ENCODE data around the gene KCNG2. TPM values are rescaled to one million over a fixed set of nuclear protein-coding genes. Genes with fewer than 3 reads are reported as not detected.
A peak's percentile ranks its signal among the peaks of the same experiment; 100 is the strongest.

The KCNG2 gene
- total and polyA plus RNA-seq, 2 of the 8 experiments (the other 6 are each of a cell fraction or from before 2014, with no cell fraction given): 0.19 to 0.74 TPM

- no peaks in the 10 kb centered on the region for H3K27me3 ChIP-seq (replicated peaks in 1 of 4; ENCODE audit: control insufficient read depth in 3 of 4, extremely low read depth in 1 of 4, insufficient read depth in 3 of 4, low read length in 3 of 4)
- no peak overlapping the region; the same call in 1 of the 2 replicates for H4K8ac ChIP-seq (ENCODE audit: extremely low read depth, insufficient read depth, low read length)
- no peaks in the 10 kb centered on the region for H3K79me1 ChIP-seq (ENCODE audit: low read depth, low read length)
- H2AFZ ChIP-seq (ENCODE audit: low read length): no peak overlapping the region; the same call in 1 of the 2 replicates
- no peak overlapping the region for H2BK5ac ChIP-seq (ENCODE audit: low read depth, low read length)
- H3K9ac ChIP-seq (replicated peaks in 1 of 4; ENCODE audit: extremely low read depth in 1 of 4, low read depth in 3 of 4, low read length in 3 of 4): no peak overlapping the region
- no peak overlapping the region for H3K4me3 ChIP-seq (ENCODE audit: extremely low read depth in 1 of 4, insufficient read depth in 2 of 4, low read depth in 3 of 4, low read length in 4 of 4)
- DNase-seq (ENCODE audit: low read depth in 1 of 2, low spot score in 2 of 2) (peak in 1 of 2 experiments; percentile 49), FAIRE-seq (no peak)
- H2BK15ac ChIP-seq (ENCODE audit: low read length): no peak overlapping the region
- no peak overlapping the region for H2BK120ac ChIP-seq (replicated peaks; ENCODE audit: low read depth, low read length)
- H2BK12ac ChIP-seq (ENCODE audit: low read depth, low read length): no peak overlapping the region
- H3K14ac ChIP-seq (ENCODE audit: insufficient read length): no peak overlapping the region
- no peak overlapping the region for H3K18ac ChIP-seq (ENCODE audit: extremely low read depth, low read length)
- POLR2A ChIA-PET (ENCODE audit: partially characterized antibody): no interaction called here
- H3K4me1 ChIP-seq (replicated peaks in 1 of 4; ENCODE audit: control insufficient read depth in 3 of 4, insufficient read depth in 4 of 4, low read length in 3 of 4): no peaks in the 10 kb centered on the region; a peak in 1 of 7 replicates
- H3K23ac ChIP-seq (ENCODE audit: insufficient read length): no peak overlapping the region
- no peak overlapping the region for H2AK5ac ChIP-seq (ENCODE audit: low read depth, low read length)
- no peaks in the 10 kb centered on the region for H3K79me2 ChIP-seq (ENCODE audit: control insufficient read depth in 1 of 2, insufficient read depth in 2 of 2, low read length in 2 of 2)
- H3K23me2 ChIP-seq (ENCODE audit: low read depth, low read length): no peaks in the 10 kb centered on the region
- H3K4ac ChIP-seq (replicated peaks; ENCODE audit: insufficient read length, low read depth, low read length): no peak overlapping the region
- H4K20me1 ChIP-seq (replicated peaks in 1 of 2; ENCODE audit: control insufficient read depth in 1 of 2, insufficient read depth in 2 of 2, low read length in 2 of 2): peaks cover 0 to 2% of the 10 kb centered on the region in 2 experiments
- H3K27ac ChIP-seq (ENCODE audit: low read depth, low read length): no peak overlapping the region
- CTCF ChIA-PET (ENCODE audit: partially characterized antibody): interaction anchor here (0.6 to 1.5 kb wide), 6 partner anchors 15 to 512 kb away, joined by 3 to 4 read pairs (median 4); partner anchors contain the start of gene KCNG2
- TF ChIP-seq CBX5 (IDR thresholded peaks at IDR 0.05; ENCODE audit: low read depth, low read length) (no peak), RAD21 (IDR thresholded peaks at IDR 0.05 in 1 of 2, conservative IDR thresholded peaks at IDR 0.05 in 1 of 2; ENCODE audit: low read depth in 2 of 2, low read length in 2 of 2) (peak in 1 of 2 experiments; percentile 21; a peak in 2 of 4 replicates), SIRT6 (IDR thresholded peaks at IDR 0.05; ENCODE audit: low read length) (no peak), CTCF (IDR thresholded peaks at IDR 0.05; ENCODE audit: control extremely low read depth in 1 of 3, insufficient read depth in 1 of 3, low read depth in 1 of 3, low read length in 3 of 3) (peak in 2 of 3 experiments; percentile 25 to 60; a peak in 2 of 4 replicates), SRF (IDR thresholded peaks at IDR 0.05; ENCODE audit: low read depth, low read length) (no peak), TCF12 (IDR thresholded peaks at IDR 0.05; ENCODE audit: low read depth, low read length) (no peak)
- WGBS, 2 experiments (ENCODE audit: extremely low coverage in 1 of 2, insufficient coverage in 1 of 2, insufficient read length in 1 of 2, insufficient replicate concordance in 2 of 2, low coverage in 1 of 2, low lambda C conversion rate in 2 of 2, missing lambda C conversion rate in 1 of 2): 80% methylated on average over 25 of the region's 34 CpGs; no CpG with 5 or more reads in 1 of the 2 experiments
- no peak overlapping the region for H2BK20ac ChIP-seq (ENCODE audit: low read length)
- no peaks in the 10 kb centered on the region for H3K9me3 ChIP-seq (ENCODE audit: insufficient read depth in 2 of 2, low read depth in 1 of 2, low read length in 1 of 2)
- H3K4me2 ChIP-seq (ENCODE audit: insufficient read depth in 1 of 2, low read depth in 2 of 2, low read length in 2 of 2): no peak overlapping the region
- no peak overlapping the region for H4K5ac ChIP-seq (ENCODE audit: insufficient read length, low read depth, low read length)
- no peak overlapping the region for H3K56ac ChIP-seq (replicated peaks; ENCODE audit: insufficient read length, low read depth, low read length)
- no peaks in the 10 kb centered on the region for H3K36me3 ChIP-seq (ENCODE audit: control insufficient read depth in 2 of 4, insufficient read depth in 4 of 4, low read length in 3 of 4)
- no peak overlapping the region for H4K91ac ChIP-seq (replicated peaks; ENCODE audit: insufficient read length, low read length)
Observed at GRCh38 chr18:79873449-79874110, 75.8 kb downstream of the KCNG2 start.

Data from H1 (cell line).